GM23338 (cell line): Measurements from ENCODE around the gene LSM14B. TPM values are rescaled to one million over a fixed set of nuclear protein-coding genes. Genes with fewer than 3 reads are reported as not detected.

ENCODE experiments used
- ATAC-seq: fragments of 200-7000 bp; cut with Tn5 transposase; 3 replicates; pipeline ENCODE4 v1.9.1; 2020
- DNase-seq: peaks from one replicate; pipeline ENCODE4 v3.0.0-alpha.2; 2015; ENCODE audit warnings: low spot score
- H2AFZ ChIP-seq: fragments of 200-600 bp; sonication (generic); 2 replicates; pipeline ENCODE4 v1.8.0; 2016; ENCODE audit warnings: antibody characterized with exemption, mild to moderate bottlenecking, moderate library complexity
- H3F3A ChIP-seq: fragments of 200-600 bp; sonication (generic); replicated peaks from 2 replicates; pipeline ENCODE4 v1.8.0; 2017; ENCODE audit warnings: antibody characterized with exemption, mixed run types, low read depth
- H3K27ac ChIP-seq: fragments of 200-600 bp; sonication (generic); 2 replicates; pipeline ENCODE4 v1.6.1; 2016; ENCODE audit warnings: low read depth
- H3K27me3 ChIP-seq: fragments of 200-600 bp; sonication (generic); 2 replicates; pipeline ENCODE4 v1.8.0; 2016; ENCODE audit warnings: mild to moderate bottlenecking, mixed run types, moderate library complexity; ENCODE audit not compliant: insufficient read depth
- H3K36me3 ChIP-seq: fragments of 200-600 bp; sonication (generic); 2 replicates; pipeline ENCODE4 v1.8.0; 2016; ENCODE audit warnings: mild to moderate bottlenecking; ENCODE audit not compliant: insufficient read depth
- H3K4me1 ChIP-seq: fragments of 200-600 bp; sonication (generic); 2 replicates; pipeline ENCODE4 v1.8.0; 2016; ENCODE audit warnings: mild to moderate bottlenecking, moderate library complexity; ENCODE audit not compliant: insufficient read depth
- H3K4me2 ChIP-seq: fragments of 200-600 bp; sonication (generic); 2 replicates; pipeline ENCODE4 v1.7.1; 2017; ENCODE audit warnings: mixed run types
- H3K4me3 ChIP-seq: fragments of 200-600 bp; sonication (generic); 2 replicates; pipeline ENCODE4 v1.6.1; 2016; ENCODE audit warnings: mixed run types
- H3K79me2 ChIP-seq: fragments of 200-600 bp; sonication (generic); replicated peaks from 2 replicates; pipeline ENCODE4 v1.8.0; 2017; ENCODE audit warnings: mild to moderate bottlenecking; ENCODE audit not compliant: insufficient read depth
- H3K9me2 ChIP-seq: fragments of 200-600 bp; sonication (generic); 2 replicates; pipeline ENCODE4 v1.8.0; 2017; ENCODE audit not compliant: insufficient read depth
- H4K20me1 ChIP-seq: fragments of 200-600 bp; sonication (generic); replicated peaks from 2 replicates; pipeline ENCODE4 v1.8.0; 2017; ENCODE audit warnings: mild to moderate bottlenecking; ENCODE audit not compliant: insufficient read depth
- H3K27ac Mint-ChIP-seq: 2 replicates; pipeline ENCODE4 v1.8.0; 2020; ENCODE audit warnings: inconsistent platforms, mild to moderate bottlenecking, moderate library complexity, mixed read lengths
- H3K27me3 Mint-ChIP-seq: 3 replicates; pipeline ENCODE4 v1.8.0; 2022; ENCODE audit warnings: low read depth, mild to moderate bottlenecking, moderate library complexity, mixed read lengths, inconsistent platforms; ENCODE audit not compliant: insufficient read depth, poor library complexity
- H3K36me3 Mint-ChIP-seq: 3 replicates; pipeline ENCODE4 v1.8.0; 2021; ENCODE audit warnings: low read depth, mild to moderate bottlenecking, inconsistent platforms, moderate library complexity, mixed read lengths
- H3K4me1 Mint-ChIP-seq: 3 replicates; pipeline ENCODE4 v1.8.0; 2020; ENCODE audit warnings: mild to moderate bottlenecking, inconsistent platforms, mixed read lengths
- H3K4me3 Mint-ChIP-seq: 3 replicates; pipeline ENCODE4 v1.8.0; 2021; ENCODE audit warnings: moderate library complexity, mild to moderate bottlenecking, inconsistent platforms, mixed read lengths
- H3K9me3 Mint-ChIP-seq: 3 replicates; pipeline ENCODE4 v1.8.0; 2020; ENCODE audit warnings: moderate library complexity, mild to moderate bottlenecking, inconsistent platforms, mixed read lengths
- CREB1 ChIP-seq: fragments of 250-450 bp; sonication (Bioruptor Pico); IDR thresholded peaks from 2 replicates; pipeline ENCODE4 v1.5.0; 2020; ENCODE audit warnings: low read depth, mild to moderate bottlenecking, moderate library complexity
- EZH2 ChIP-seq: fragments of 200-600 bp; sonication (generic); IDR thresholded peaks from one replicate; pipeline ENCODE4 v1.8.0; 2017; ENCODE audit warnings: antibody characterized with exemption, mild to moderate bottlenecking, low read depth; ENCODE audit not compliant: unreplicated experiment
- EZH2phosphoT487 ChIP-seq: fragments of 200-600 bp; sonication (generic); IDR thresholded peaks from one replicate; pipeline ENCODE4 v1.8.1; 2018; ENCODE audit warnings: antibody characterized with exemption; ENCODE audit not compliant: unreplicated experiment
- JUNB ChIP-seq: IDR thresholded peaks from one replicate; pipeline ENCODE4 v1.6.1; 2016; ENCODE audit warnings: antibody characterized with exemption; ENCODE audit not compliant: unreplicated experiment
- NANOG ChIP-seq: IDR thresholded peaks from 2 replicates; pipeline ENCODE4 v1.6.1; 2016; ENCODE audit warnings: antibody characterized with exemption, borderline replicate concordance
- POLR2AphosphoS5 ChIP-seq: IDR thresholded peaks from 2 replicates; pipeline ENCODE4 v1.6.1; 2016; ENCODE audit warnings: antibody characterized with exemption, low read depth
- STAT1 ChIP-seq: IDR thresholded peaks from one replicate; pipeline ENCODE4 v1.6.1; 2016; ENCODE audit warnings: antibody characterized with exemption; ENCODE audit not compliant: unreplicated experiment
- ZNF114 ChIP-seq: fragments of 250-450 bp; sonication (Bioruptor Pico); IDR thresholded peaks from 2 replicates; pipeline ENCODE4 v1.5.0; 2020; ENCODE audit warnings: mild to moderate bottlenecking, moderate library complexity
- ZNF331 ChIP-seq: fragments of 250-450 bp; sonication (Bioruptor Pico); IDR thresholded peaks from 2 replicates; pipeline ENCODE4 v1.5.0; 2020; ENCODE audit warnings: low read depth, mild to moderate bottlenecking, moderate library complexity
- polyA plus RNA-seq: library from polyadenylated mRNA; unstranded; fragments of >200 nt; fragmentation: Nextera tagmentation; extraction: Ambion mirVana; gene quantifications from 2 replicates; pipeline ENCODE4 v1.2.1, GENCODE V29; 2016
- total RNA-seq: library from RNA; depleted of rRNA; stranded (reverse); fragments of >200 nt; shearing (Covaris generic); gene quantifications from 2 replicates; pipeline ENCODE4 v1.2.3, GENCODE V29; 2014
- TF ChIP-seq, protein P1 (sequence below): IDR thresholded peaks from one replicate; pipeline ENCODE4 v1.6.1; 2018; ENCODE audit warnings: antibody characterized with exemption; ENCODE audit not compliant: unreplicated experiment
- TF ChIP-seq, protein P2 (sequence below): fragments of 250-450 bp; sonication (Bioruptor Pico); IDR thresholded peaks from 2 replicates; pipeline ENCODE4 v1.5.0; 2020; ENCODE audit warnings: mild to moderate bottlenecking, moderate library complexity
- TF ChIP-seq, protein P3 (sequence below), 2 experiments: fragments of 200-600 bp in 1 of 2; sonication (generic) in 1 of 2; conservative IDR thresholded peaks; 2 replicates each; pipeline versions ENCODE4 v1.5.1 to v1.6.1; 2016 to 2017; ENCODE audit warnings: antibody characterized with exemption in 2 of 2, low read depth in 2 of 2, mild to moderate bottlenecking in 2 of 2, moderate library complexity in 1 of 2
- TF ChIP-seq, protein P4 (sequence below): IDR thresholded peaks from 2 replicates; pipeline ENCODE4 v1.6.1; 2016; ENCODE audit warnings: antibody characterized with exemption

Gene LSM14B
- total and polyA plus RNA-seq, 2 experiments from 2014 or later, result 9.6 to 55.7 TPM

DNA sequence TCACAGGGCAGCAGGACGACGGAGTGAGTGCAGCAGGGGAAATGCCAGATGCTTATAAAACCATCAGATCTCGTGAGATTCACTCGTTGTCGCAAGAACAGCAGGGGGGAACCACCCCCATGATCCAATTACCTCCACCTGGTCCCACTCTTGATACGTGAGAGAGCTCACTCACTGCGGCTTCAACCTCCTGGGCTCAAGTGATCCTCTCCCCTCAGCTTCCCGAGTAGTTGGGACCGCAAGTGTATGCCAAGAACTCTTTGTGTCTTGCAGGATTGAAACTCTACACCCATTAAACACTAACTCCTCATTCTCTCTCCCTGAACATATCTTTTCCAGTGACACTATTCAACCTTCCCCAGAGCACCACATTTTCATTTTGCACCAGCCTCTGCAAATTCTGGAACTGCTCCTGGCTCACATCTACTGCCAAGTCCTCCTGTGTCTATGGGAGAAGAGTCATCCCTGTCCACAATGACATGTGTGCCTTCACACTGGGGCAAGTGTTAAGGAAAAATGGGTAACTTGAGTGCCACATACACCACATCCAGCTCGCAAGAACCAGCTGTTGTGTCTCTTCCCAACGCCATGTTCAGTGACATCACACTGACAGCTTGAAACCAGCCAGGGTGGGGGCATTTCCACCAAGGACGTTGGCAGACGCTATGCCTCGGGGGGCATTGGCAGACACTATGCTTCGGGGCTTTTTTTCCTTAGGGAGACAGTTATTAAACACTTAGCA, 41.9 kb upstream of the LSM14B start:
- H3K4me3 Mint-ChIP-seq, result no peak overlapping the region
- H4K20me1 ChIP-seq, result no peaks in the 10 kb centered on the region
- no peak overlapping the region for H3K4me3 ChIP-seq

More for the DNA sequence above, 41.9 kb upstream of the LSM14B start:
- Mint-ChIP-seq H3K36me3 (peaks cover 8% of the 10 kb centered on the region), H3K27me3 (peaks cover 2% of the 10 kb centered on the region), H3K9me3 (peaks cover 32% of the 10 kb centered on the region), H3K4me1 (no peaks in the 10 kb centered on the region), H3K27ac (no peak overlapping the region)
- Histone ChIP-seq H3K27ac (no peak overlapping the region), H2AFZ (no peak overlapping the region), H3K4me2 (no peak overlapping the region), H3K9me2 (0 out of 2 replicates have a peak, but pooled peaks cover 3% of the 10 kb centered on the region), H3K79me2 (no peaks in the 10 kb centered on the region), H3K4me1 (no peaks in the 10 kb centered on the region), H3K27me3 (no peaks in the 10 kb centered on the region), H3K36me3 (no peaks in the 10 kb centered on the region), H3F3A (no peaks in the 10 kb centered on the region)
- no peak for DNase-seq
- no peak for TF ChIP-seq STAT1
- TF ChIP-seq ZNF331 (CRISPR knock-in tag), result no peak
- no peak for TF ChIP-seq JUNB
- TF ChIP-seq ZNF114 (CRISPR knock-in tag), result no peak
- TF ChIP-seq, protein P1, sequence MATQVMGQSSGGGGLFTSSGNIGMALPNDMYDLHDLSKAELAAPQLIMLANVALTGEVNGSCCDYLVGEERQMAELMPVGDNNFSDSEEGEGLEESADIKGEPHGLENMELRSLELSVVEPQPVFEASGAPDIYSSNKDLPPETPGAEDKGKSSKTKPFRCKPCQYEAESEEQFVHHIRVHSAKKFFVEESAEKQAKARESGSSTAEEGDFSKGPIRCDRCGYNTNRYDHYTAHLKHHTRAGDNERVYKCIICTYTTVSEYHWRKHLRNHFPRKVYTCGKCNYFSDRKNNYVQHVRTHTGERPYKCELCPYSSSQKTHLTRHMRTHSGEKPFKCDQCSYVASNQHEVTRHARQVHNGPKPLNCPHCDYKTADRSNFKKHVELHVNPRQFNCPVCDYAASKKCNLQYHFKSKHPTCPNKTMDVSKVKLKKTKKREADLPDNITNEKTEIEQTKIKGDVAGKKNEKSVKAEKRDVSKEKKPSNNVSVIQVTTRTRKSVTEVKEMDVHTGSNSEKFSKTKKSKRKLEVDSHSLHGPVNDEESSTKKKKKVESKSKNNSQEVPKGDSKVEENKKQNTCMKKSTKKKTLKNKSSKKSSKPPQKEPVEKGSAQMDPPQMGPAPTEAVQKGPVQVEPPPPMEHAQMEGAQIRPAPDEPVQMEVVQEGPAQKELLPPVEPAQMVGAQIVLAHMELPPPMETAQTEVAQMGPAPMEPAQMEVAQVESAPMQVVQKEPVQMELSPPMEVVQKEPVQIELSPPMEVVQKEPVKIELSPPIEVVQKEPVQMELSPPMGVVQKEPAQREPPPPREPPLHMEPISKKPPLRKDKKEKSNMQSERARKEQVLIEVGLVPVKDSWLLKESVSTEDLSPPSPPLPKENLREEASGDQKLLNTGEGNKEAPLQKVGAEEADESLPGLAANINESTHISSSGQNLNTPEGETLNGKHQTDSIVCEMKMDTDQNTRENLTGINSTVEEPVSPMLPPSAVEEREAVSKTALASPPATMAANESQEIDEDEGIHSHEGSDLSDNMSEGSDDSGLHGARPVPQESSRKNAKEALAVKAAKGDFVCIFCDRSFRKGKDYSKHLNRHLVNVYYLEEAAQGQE, result no peak
- TF ChIP-seq POLR2AphosphoS5, result no peak
- TF ChIP-seq, protein P2, sequence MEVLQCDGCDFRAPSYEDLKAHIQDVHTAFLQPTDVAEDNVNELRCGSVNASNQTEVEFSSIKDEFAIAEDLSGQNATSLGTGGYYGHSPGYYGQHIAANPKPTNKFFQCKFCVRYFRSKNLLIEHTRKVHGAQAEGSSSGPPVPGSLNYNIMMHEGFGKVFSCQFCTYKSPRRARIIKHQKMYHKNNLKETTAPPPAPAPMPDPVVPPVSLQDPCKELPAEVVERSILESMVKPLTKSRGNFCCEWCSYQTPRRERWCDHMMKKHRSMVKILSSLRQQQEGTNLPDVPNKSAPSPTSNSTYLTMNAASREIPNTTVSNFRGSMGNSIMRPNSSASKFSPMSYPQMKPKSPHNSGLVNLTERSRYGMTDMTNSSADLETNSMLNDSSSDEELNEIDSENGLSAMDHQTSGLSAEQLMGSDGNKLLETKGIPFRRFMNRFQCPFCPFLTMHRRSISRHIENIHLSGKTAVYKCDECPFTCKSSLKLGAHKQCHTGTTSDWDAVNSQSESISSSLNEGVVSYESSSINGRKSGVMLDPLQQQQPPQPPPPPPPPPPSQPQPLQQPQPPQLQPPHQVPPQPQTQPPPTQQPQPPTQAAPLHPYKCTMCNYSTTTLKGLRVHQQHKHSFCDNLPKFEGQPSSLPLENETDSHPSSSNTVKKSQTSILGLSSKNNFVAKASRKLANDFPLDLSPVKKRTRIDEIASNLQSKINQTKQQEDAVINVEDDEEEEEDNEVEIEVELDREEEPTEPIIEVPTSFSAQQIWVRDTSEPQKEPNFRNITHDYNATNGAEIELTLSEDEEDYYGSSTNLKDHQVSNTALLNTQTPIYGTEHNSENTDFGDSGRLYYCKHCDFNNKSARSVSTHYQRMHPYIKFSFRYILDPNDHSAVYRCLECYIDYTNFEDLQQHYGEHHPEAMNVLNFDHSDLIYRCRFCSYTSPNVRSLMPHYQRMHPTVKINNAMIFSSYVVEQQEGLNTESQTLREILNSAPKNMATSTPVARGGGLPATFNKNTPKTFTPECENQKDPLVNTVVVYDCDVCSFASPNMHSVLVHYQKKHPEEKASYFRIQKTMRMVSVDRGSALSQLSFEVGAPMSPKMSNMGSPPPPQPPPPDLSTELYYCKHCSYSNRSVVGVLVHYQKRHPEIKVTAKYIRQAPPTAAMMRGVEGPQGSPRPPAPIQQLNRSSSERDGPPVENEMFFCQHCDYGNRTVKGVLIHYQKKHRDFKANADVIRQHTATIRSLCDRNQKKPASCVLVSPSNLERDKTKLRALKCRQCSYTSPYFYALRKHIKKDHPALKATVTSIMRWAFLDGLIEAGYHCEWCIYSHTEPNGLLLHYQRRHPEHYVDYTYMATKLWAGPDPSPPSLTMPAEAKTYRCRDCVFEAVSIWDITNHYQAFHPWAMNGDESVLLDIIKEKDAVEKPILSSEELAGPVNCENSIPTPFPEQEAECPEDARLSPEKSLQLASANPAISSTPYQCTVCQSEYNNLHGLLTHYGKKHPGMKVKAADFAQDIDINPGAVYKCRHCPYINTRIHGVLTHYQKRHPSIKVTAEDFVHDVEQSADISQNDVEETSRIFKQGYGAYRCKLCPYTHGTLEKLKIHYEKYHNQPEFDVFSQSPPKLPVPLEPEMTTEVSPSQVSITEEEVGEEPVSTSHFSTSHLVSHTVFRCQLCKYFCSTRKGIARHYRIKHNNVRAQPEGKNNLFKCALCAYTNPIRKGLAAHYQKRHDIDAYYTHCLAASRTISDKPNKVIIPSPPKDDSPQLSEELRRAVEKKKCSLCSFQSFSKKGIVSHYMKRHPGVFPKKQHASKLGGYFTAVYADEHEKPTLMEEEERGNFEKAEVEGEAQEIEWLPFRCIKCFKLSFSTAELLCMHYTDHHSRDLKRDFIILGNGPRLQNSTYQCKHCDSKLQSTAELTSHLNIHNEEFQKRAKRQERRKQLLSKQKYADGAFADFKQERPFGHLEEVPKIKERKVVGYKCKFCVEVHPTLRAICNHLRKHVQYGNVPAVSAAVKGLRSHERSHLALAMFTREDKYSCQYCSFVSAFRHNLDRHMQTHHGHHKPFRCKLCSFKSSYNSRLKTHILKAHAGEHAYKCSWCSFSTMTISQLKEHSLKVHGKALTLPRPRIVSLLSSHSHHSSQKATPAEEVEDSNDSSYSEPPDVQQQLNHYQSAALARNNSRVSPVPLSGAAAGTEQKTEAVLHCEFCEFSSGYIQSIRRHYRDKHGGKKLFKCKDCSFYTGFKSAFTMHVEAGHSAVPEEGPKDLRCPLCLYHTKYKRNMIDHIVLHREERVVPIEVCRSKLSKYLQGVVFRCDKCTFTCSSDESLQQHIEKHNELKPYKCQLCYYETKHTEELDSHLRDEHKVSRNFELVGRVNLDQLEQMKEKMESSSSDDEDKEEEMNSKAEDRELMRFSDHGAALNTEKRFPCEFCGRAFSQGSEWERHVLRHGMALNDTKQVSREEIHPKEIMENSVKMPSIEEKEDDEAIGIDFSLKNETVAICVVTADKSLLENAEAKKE (CRISPR knock-in tag), result no peak
- TF ChIP-seq EZH2phosphoT487, result no peak
- TF ChIP-seq, protein P3, sequence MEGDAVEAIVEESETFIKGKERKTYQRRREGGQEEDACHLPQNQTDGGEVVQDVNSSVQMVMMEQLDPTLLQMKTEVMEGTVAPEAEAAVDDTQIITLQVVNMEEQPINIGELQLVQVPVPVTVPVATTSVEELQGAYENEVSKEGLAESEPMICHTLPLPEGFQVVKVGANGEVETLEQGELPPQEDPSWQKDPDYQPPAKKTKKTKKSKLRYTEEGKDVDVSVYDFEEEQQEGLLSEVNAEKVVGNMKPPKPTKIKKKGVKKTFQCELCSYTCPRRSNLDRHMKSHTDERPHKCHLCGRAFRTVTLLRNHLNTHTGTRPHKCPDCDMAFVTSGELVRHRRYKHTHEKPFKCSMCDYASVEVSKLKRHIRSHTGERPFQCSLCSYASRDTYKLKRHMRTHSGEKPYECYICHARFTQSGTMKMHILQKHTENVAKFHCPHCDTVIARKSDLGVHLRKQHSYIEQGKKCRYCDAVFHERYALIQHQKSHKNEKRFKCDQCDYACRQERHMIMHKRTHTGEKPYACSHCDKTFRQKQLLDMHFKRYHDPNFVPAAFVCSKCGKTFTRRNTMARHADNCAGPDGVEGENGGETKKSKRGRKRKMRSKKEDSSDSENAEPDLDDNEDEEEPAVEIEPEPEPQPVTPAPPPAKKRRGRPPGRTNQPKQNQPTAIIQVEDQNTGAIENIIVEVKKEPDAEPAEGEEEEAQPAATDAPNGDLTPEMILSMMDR (conservative IDR thresholded peaks at IDR 0.05; ENCODE audit: low read depth in 2 of 2), result no peak
- no peak for TF ChIP-seq EZH2
- no peak for TF ChIP-seq NANOG
- TF ChIP-seq, protein P4, sequence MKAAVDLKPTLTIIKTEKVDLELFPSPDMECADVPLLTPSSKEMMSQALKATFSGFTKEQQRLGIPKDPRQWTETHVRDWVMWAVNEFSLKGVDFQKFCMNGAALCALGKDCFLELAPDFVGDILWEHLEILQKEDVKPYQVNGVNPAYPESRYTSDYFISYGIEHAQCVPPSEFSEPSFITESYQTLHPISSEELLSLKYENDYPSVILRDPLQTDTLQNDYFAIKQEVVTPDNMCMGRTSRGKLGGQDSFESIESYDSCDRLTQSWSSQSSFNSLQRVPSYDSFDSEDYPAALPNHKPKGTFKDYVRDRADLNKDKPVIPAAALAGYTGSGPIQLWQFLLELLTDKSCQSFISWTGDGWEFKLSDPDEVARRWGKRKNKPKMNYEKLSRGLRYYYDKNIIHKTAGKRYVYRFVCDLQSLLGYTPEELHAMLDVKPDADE, result no peak
- no peak for TF ChIP-seq CREB1 (CRISPR knock-in tag)
- ATAC-seq, result no peak
